EL (cell line): ENCODE measurements around the gene UCK2.
"Not testable (repeated sequence)": the region's sequence is repeated elsewhere in the genome, so short reads cannot be mapped to it uniquely, and the experiment has no call there.

Experiments used
- DNase-seq: peaks from one replicate; pipeline ENCODE4 v3.0.0-alpha.2; 2016

UCK2 gene

DNA sequence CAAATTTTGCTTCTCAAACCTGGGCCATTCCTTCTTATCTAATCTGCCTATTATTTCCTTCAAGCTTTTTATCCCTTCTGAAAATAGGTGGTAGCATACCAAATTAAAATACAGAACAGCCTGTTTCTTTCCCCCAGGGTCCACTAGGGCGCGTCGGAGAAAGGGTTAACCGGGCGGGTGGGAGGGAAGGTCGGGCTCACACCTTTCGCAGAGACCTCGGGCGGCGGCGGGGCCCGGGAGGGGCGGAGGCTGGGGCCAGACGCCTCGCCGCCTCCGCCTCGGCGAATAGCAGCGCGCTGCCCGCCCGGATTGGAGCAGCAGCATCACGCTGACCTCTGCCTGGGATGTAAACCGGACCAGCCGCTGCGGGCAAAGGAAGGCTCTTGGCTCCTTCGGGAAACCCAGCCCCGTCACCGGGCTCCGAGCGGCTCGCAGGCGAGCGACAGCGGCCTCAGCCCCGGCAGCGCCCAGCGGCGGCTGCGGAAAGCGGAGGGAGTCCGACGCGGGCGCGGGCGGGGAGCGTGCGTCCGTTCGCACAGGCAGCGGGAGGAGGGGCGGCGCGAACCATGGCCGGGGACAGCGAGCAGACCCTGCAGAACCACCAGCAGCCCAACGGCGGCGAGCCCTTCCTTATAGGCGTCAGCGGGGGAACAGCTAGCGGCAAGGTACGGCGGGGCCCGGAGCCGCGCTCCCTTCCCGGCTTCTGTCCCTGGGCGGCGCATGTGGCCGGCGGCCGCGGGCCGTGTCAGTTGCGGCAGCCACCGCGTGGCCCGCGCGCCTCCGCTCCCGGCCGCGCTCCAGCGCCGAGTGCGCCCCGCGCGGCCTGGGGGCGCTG is at the start of gene UCK2:
Gene UCK2 (plus strand): TSS at position 347 of the 835 bp plus-strand sequence. CDS start 220 bp downstream, at position 567.
- DNase-seq = peak; percentile 82

DNA sequence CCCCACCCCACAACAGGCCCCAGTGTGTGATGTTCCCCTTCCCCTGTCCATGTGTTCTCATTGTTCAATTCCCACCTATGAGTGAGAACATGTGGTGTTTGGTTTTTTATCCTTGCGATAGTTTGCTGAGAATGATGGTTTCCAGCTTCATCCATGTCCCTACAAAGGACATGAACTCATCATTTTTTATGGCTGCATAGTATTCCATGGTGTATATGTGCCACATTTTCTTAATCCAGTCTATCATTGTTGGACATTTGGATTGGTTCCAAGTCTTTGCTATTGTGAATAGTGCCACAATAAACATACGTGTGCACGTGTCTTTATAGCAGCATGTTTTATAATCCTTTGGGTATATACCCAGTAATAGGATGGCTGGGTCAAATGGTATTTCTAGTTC is 49.2 kb upstream of the UCK2 start:
- DNase-seq = not testable (repeated sequence)

DNA sequence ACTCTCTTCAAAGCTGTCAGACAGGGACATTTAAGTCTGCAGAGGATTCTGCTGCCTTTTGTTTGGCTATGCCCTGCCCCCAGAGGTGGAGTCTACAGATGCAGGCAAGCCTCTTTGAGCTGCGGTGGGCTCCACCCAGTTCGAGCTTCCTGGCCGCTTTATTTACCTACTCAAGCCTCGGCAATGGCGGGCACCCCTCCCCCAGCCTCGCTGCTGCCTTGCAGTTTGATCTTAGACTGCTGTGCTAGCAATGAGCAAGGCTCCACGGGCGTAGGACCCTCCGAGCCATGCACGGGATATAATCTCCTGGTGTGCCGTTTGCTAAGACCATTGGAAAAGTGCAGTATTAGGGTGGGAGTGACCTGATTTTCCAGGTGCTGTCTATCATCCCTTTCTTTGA is 43.9 kb upstream of the UCK2 start:
- not testable (repeated sequence) for DNase-seq

DNA sequence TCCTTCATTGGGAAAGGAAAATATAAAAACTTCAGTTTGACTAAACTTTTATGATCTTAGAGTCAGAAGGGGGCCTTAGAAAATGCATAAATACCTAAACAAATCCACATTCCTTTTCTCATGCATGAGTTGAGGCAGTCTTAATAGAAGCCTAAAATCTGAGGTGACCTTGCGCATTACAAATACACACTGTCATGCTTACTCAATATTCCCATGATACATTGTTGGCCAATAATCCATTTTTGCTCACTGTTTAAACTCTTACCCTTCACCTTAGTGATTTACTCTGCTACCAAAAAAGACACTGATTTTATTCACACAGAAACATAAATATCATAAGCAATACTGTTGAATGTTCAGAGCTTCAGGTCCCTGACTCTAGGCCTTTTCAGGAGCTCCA is 39.7 kb upstream of the UCK2 start:
- no peak for DNase-seq

DNA sequence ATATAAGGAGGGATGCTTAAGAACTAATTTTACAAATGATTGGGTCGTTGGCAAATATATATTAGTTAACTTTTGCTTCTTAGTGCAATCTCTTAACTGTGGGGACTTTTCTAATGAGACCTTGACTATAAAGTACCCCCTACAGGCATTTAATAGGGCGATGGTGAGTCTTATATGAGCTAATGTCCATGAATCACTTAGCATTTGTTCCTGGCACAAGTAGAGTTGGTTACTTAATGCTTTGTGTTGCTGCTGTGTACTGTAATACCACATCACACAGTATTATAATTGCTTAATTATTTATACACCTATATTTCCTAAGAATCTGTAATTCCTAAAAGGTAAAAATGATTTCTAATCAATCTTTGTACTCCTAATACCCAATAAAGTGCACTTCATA is 33.5 kb upstream of the UCK2 start:
- DNase-seq = no peak

DNA sequence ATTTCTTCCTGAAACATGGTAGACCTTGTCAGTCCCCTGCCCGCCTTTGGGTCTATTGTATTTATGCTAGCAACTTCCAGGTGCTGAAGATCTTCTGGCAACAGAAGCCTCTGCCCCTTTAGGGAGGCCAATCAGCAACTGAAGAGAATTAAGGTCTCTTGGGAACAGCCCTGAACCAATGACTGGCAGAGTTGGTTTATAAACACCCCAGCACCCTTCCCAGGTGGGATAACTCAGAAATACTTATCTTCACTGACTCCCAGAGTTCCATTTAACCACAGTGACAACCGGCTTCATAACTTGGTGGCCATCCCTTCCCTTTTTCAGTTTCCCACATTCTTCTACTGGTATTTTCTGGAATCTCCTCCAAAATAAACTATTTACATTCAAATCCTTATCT is 31.5 kb upstream of the UCK2 start:
- no peak for DNase-seq

DNA sequence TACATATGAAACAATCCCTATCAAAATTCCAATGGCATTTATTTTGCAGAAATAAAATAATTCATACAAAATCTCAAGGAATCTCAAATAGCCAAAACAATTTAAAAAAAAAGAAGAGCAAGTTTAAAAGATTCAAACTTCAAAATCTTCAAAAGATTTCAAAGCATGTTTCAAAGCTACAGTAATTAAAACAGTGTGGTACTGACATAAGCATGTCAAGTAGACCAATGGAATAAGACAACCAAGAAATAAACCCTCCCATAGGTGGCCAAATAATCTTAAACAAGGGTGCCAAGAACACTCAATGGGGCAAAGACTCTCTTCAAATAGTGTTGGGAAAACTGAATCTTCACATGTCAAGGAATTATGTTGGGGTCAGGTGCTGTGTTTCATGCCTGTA is 28.0 kb upstream of the UCK2 start:
- DNase-seq = no peak

DNA sequence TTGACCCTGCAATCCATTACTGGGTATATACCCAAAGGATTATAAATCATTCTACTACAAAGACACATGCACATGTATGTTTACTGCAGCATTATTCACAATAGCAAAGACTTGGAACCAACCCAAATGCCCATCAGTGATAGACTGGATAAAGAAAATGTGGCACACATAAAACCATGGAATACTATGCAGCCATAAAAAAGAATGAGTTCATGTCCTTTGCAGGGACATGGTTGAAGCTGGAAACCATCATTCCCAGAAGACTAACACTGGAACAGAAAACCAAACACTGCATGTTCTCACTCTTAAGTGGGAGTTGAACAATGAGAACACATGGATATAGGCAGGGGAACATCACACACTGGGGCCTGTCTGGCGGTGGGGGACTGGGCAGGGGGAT is 22.9 kb upstream of the UCK2 start:
- DNase-seq = not testable (repeated sequence)

DNA sequence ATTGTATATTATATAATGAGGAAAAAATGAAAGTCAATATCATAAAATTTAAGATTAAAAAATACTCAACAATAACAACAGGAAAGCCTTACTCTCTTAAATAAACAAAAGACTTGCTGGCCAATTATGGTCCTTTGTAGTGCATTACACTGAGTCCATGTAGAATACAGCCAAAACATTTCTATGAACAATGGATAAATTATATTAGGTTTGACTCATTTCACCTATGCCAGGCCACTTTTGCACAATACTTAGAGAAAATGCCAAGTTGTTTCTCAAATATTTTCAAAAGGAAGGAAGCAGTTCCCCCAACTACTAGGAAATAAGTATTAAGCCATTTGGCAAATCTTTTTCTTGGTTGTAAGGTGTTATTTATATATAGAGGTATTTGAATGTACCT is 19.8 kb upstream of the UCK2 start:
- no peak for DNase-seq

DNA sequence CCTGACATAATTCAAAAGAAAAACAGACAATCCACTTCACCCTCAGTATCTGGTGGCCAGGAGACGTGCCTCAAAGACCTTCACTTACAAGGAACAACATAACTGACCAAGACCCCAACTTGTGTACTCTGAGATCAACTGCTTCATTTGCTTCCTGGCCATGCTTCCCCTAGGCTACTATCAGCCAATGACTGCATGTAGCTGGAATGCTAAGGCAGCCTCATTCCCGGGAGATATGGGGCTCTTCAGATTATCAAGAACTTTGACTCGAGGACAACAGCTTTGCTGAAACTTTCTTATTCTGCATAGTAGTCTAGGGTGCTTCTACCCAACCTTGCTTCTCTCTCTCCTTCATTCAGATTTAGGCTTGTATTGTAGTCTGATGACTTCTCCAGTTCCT is 11.7 kb upstream of the UCK2 start:
- DNase-seq = peak; percentile 78

DNA sequence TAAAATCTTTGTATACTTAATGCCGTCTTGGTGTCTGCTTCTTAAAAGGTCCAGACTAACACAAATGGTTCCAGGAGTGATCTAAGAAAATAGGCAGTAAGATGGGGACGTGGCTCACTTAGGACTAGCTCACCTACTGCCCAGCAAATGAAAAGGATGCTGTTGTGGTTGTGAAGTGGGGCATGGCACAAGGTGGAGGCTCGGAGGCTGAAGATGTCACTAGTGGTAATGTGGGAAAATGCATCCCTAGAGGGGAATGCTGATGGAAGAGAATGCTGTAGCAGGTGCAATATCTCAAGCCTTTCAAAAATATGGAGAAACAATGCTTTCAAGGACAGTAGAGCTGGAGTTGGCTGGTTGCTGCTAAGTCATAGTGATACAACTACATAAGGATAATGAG is 11.3 kb upstream of the UCK2 start:
- DNase-seq = no peak

DNA sequence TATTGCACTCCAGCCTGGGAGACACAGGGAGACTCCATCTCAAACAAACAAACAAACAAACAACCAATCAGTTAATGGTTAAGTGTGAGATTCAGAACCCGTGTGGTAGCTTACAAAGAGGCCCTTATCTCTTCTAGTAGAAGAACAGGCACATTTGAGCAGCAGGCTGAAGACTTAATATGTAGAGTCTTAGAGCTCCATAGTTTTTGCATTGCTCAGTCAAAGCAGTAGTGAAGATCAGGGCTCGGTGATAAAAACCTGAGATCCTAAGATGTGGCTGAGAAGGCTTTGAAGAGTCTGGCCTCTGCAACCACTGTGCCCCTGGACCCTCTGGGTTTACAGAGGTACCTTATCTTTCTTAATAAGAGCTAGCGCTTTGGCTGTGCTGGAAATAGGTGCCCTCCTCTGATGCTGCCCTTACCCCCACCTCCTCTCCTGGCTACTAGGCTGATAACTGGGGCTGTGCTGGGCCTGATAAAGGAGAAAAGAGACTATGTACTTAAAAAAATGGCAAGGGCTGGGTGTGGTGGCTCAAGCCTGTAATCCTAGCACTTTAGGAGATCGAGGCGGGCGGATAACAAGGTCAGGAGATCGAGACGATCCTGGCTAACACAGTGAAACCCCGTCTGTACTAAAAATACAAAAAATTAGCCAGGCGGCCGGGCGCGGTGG is 10.5 kb upstream of the UCK2 start:
- DNase-seq = no peak

DNA sequence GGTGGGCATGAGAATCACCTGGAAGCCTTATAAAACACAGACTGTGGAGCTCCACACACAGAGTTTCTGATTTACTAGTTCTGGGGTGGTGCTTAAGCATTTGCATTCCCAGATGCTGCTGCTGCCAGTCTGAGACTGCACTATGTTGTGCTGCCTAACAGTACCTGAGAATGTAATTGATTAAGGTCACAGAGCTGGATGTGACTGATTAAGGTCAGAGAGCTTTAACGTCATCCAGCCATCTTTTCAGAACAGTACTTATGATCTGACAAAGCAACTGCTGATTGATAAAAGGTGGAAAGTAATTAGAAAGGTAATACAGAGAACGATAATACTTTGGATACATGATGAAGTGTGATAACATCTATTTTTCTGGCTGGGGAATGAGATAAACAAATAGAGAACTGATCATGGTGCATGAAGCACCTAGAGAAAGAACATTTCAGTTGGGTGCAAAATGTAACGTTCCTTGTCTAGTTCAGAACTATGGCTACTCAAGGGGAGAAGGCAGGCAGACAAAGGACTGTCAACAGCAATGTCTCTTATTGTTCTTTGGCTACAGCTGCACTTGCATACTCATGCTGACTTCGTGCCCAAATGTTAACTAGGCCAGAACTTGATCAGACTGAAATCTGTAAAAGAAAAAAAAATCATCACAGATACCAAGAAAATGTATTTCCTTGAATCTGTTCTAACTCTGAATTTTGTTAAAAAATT is 3.7 kb upstream of the UCK2 start:
- DNase-seq = no peak

DNA sequence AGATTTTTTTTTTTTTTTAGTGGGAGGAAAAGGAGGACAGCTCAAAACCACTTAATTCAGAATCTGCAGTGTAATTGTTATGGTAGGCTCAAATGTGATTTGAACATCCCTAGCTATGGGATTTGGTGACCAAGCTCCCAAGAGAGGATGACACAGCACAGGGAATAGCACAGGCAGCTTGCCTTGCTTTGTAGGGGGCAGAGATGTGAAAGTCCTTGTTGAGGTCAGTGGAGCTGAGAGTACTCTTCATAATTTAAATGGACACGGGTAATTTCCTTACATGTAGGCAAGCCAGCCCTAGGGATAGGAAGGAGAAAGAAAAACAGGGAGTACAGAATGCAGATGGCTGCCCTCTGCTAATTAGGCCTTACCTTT is 3.2 kb upstream of the UCK2 start:
- DNase-seq = no peak

DNA sequence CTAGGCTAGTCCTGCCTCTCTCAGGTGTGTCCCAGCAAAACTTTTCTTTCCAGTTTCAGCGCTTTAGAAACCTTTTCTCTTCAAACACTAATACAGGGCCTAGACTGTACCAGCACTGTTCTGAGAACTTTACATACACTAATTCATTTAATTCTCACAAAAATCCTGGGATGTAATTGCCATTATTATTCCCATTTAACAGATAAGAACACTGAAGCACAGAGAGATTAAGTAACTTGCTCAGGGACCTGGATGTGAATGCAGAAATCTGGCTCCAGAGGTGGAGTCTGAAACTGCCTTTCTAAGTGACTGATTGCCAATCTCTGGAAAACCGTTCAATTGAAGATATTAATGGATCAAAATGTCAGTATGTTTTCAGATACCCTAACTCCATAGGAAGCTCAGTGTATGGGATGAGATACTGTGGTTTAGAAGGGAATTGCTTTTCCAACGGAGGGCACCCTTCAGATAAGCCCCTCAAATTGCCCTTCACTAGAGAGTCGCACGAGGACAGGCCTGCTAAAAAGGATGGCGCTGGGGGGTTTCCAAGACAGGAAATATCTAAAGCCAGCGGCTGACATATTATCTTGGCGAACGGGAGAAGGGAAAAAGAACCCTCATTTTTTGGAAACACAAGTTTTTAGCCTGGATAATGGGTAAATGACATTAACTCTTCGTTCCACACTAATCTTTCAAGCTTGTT is 698 bp upstream of the UCK2 start:
- DNase-seq = no peak

DNA sequence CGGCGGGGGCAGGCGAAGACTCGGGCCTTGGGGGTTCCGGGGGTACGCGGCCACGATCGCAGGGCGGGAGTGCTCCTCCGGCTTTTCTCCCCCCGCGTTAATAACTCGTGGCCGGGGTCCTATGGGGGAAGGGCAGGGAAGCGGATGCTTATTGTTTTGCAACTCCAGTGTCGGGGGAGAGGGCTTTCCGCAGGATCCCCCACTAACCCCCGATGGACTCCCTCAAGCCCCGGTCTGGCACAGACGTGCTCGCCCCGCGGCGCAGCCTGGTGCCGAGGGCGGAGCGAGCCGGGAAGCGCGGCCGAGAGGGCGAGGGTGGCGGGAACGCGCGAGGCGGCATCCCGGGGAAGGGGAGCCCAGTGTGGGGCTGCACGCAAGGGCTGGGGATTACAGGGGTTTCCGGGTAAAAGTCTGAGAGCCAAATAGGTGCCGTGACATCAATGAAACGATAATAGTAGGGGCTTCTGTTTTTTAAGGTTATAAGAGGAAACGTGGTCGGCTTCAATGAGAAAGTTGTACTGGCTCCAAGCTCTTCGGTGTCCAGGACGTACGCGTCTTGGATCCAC is 772 bp downstream of the UCK2 start:
- DNase-seq = peak; percentile 62

DNA sequence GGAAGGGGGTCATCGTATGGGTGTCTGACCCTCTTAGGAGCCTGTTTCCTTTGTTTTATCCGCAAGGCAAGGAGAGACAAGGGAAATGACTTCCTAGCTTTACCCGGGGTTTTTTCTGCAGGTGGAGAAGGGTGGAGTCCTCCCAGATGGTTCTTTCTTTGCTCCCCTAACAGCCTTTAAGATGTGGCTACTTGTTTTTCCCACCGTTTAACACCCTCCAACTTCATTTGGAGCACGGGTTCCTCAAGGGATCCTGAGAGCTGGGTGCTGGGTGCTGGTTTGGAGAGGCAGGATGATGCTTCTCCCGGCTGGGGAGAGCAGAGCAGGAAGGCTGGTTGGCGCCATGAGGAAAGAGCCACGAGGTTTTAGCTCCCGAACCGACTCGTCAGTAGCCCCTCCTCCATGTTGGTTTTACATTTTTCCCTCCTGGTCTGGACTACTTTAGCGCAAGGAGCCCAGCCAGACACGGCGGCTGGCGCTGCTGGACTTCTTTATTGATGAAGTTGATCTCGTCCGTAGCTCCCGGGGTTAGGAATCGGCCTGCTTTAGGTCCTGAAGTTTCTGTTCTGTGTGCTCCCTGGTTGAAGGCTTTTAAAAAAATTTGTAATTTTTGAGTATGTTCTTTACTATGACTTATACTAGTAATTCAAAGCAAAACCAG is 1.4 kb downstream of the UCK2 start:
- peak; percentile 86 for DNase-seq

DNA sequence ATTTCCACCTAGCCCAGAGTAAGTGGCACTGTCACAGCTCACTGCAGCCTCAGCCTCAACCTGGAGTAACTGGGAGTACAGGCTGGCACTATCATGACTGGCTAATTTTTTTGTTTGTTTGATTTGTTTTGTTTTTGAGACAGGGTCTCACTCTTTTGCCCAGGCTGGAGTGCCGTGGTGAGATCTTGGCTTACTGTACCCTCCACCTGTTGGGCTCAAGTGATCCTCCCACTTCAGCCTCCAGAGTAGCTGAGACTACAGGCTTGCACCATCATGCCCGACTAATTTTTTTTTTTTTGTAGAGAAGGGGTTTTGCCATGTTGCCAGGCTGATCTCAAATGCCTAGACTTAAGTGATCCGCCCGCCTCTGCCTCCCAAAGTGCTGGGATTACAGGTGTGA is 2.5 kb downstream of the UCK2 start:
- DNase-seq = no peak

DNA sequence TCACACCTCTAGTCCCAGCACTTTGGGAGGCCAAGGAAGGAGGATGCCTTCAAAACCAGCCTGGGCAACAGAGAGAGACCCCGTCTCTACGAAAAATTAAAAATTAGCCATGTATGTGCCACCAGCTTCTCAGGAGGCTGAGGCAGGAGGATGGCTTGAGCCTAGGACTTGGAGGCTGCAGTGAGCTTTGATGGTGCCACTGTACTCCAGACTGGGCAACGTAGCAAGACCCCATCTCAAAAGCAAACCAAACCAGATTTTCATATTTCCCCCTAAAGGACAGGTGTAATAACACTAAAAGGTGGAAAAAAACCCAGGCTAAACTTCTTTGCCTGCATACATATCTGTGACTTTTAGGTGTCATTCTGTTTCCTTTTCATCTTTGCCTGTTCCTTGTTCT is 3.7 kb downstream of the UCK2 start:
- DNase-seq = no peak

DNA sequence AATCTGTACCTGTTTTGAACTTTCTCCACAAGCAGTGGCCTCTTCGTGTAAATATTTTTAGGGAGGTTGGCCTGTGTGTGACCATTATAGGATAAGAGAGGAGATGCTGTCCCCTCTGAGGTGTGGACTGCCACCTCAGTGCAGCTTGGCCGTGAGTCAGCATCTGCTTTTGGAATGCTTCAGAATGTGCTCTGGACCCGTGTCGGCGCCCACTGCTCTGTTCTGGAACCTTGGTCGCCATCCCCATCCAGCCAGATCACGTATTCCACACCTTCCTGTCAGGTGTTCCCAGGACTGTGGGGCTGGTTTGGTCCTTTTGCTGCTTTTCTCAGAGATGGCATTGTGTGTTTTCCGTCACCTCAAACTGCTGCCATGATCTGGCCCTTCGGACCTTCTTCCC is 5.5 kb downstream of the UCK2 start:
- no peak for DNase-seq

DNA sequence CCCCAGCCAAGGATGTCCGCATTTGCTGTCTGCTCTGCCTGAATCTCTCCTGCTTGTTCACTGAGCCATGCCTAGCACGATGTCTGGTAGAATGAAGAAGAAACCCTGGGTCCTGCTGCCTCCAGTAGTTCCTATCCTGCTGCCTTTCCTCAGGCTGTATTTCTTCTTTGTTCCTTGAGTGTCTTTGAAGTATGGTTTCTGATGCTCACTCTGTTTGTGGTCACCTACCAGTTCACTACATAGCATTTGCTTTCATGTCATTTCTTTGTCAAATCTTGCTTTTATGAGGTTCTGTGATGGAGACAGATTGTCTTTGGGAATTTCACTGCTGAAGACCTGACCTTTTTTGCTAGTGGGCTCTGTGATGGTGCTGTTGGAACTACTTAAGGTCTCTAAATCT is 5.9 kb downstream of the UCK2 start:
- DNase-seq = no peak

DNA sequence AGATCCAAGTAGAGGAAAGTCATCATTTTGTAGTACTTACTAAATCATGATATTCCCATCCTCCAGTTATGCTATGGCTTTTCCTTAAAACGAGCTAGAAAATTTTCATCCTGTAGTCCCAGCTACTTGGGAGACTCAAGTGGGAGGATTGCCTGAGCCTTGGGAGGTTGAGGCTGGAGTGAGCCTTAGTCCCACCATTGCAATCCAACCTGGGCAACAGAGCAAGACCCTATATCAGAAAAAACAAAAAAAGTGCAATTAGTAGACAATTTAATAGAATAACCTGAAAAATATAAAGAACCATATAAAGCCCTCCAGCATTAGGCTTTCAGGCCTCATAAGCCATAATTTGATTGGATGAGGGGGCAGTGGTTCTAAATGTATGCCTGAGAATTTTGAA is 6.8 kb downstream of the UCK2 start:
- no peak for DNase-seq
